ENCODE measurements around the gene ZMAT5. TPM values are rescaled to one million over a fixed set of nuclear protein-coding genes. Genes with fewer than 3 reads are reported as not detected.

ZMAT5 gene
- polyA plus RNA-seq, 2 of the 4 experiments (the other 2 are of a cell fraction): 13.0 to 13.3 TPM

- H3K4me2 ChIP-seq: no peak overlapping the region
- peak overlapping the region in 1 of 2 experiments; percentile 97; a peak in 3 of 6 replicates for H3K27ac ChIP-seq
- ATAC-seq: no peak
- DNase-seq (ENCODE audit: low read depth in 1 of 2, low spot score in 1 of 2): no peak
- no peaks in the 10 kb centered on the region for H3K9me3 ChIP-seq
- H3K4me1 ChIP-seq: peaks cover 22% of the 10 kb centered on the region
- TF ChIP-seq CTCF (IDR thresholded peaks at IDR 0.05) (no peak), JUNB (IDR thresholded peaks at IDR 0.05) (no peak), ZC3H11A (IDR thresholded peaks at IDR 0.05) (no peak), ELK1 (IDR thresholded peaks at IDR 0.05; ENCODE audit: low read depth, low read length) (no peak), POLR2AphosphoS2 (conservative IDR thresholded peaks at IDR 0.05; ENCODE audit: low read length) (no peak), NR3C1 (IDR thresholded peaks at IDR 0.05) (no peak), PBX3 (IDR thresholded peaks at IDR 0.05) (no peak), SREBF2 (IDR thresholded peaks at IDR 0.05) (no peak), NPAS2 (CRISPR knock-in tag; IDR thresholded peaks at IDR 0.05; ENCODE audit: borderline replicate concordance) (no peak), RARB (CRISPR knock-in tag; IDR thresholded peaks at IDR 0.05) (no peak), REST (IDR thresholded peaks at IDR 0.05) (no peak), HES2 (IDR thresholded peaks at IDR 0.05) (no peak), ZFP36 (IDR thresholded peaks at IDR 0.05; ENCODE audit: borderline replicate concordance, partially characterized antibody) (no peak), MAX (IDR thresholded peaks at IDR 0.05) (no peak), HDAC2 (IDR thresholded peaks at IDR 0.05) (no peak), RAD21 (conservative IDR thresholded peaks at IDR 0.05 in 1 of 2, IDR thresholded peaks at IDR 0.05 in 1 of 2) (no peak), HOXA7 (CRISPR knock-in tag; IDR thresholded peaks at IDR 0.05) (no peak), KDM5A (IDR thresholded peaks at IDR 0.05) (no peak), RCOR1 (IDR thresholded peaks at IDR 0.05; ENCODE audit: low read depth, low read length) (no peak)
- H3K4me3 ChIP-seq: no peak overlapping the region
- CTCF ChIA-PET: interaction anchor here (0.6 kb wide), 1 partner anchor 14 kb away, joined by 3 read pairs; no protein-coding TSS in a partner anchor
- no peak for FAIRE-seq
- POLR2A ChIA-PET: no interaction called here
- 86% methylated on average over 8 of the region's 8 CpGs for WGBS (ENCODE audit: missing lambda C conversion rate)
These were observed 35.0 kb upstream of the ZMAT5 start for GRCh38 chr22:29801796-29802195.

GRCh38 chr22:29801153-29801552 is 34.3 kb upstream of the ZMAT5 start:
- no peak for ATAC-seq
- H3K4me1 ChIP-seq: peaks cover 22% of the 10 kb centered on the region
- no peak overlapping the region for H3K4me2 ChIP-seq
- CTCF ChIA-PET: interaction anchor here (0.6 to 2.8 kb wide), 3 partner anchors 13 to 18 kb away, joined by 3 to 7 read pairs (median 3); no protein-coding TSS in a partner anchor
- POLR2A ChIA-PET: no interaction called here
- no peak for FAIRE-seq
- no peak overlapping the region for H3K4me3 ChIP-seq
- no peaks in the 10 kb centered on the region for H3K9me3 ChIP-seq
- TF ChIP-seq MAFK (IDR thresholded peaks at IDR 0.05; ENCODE audit: partially characterized antibody) (no peak), NFE2L2 (conservative IDR thresholded peaks at IDR 0.05; ENCODE audit: low read length) (no peak), KDM1A (IDR thresholded peaks at IDR 0.05; ENCODE audit: low read depth) (no peak)
- WGBS (ENCODE audit: missing lambda C conversion rate): 91% methylated on average over 5 of the region's 5 CpGs
- DNase-seq (ENCODE audit: low read depth in 1 of 2, low spot score in 1 of 2): no peak
- H3K27ac ChIP-seq: peak overlapping the region in 1 of 2 experiments; percentile 97; a peak in 3 of 6 replicates

Data from A549 (cell line).